Measurements from ENCODE around the gene RHD.
"Not testable (repeated sequence)": the region's sequence is repeated elsewhere in the genome, so short reads cannot be mapped to it uniquely, and the experiment has no call there.

The RHD gene

GRCh38 chr1:25272238-25272637 is at the start of gene RHD:
Gene RHD, plus strand, starts transcription at chr1:25272509. Its CDS starts 39 bp downstream, at chr1:25272548.
- DNase-seq = not testable (repeated sequence)

GRCh38 chr1:25222606-25223005 is 49.7 kb upstream of the RHD start:
- DNase-seq = no peak

GRCh38 chr1:25223471-25223870 is 48.8 kb upstream of the RHD start:
- no peak for DNase-seq

GRCh38 chr1:25232027-25232865 is 40.1 kb upstream of the RHD start, which contains the start of gene SYF2:
Gene SYF2, minus strand, starts transcription at chr1:25232502. Its CDS starts 35 bp downstream, at chr1:25232467.
- DNase-seq = peak; percentile 72 to 75

GRCh38 chr1:25232866-25233784 is 39.2 kb upstream of the RHD start:
- DNase-seq = no peak

GRCh38 chr1:25235411-25235810 is 36.9 kb upstream of the RHD start:
- DNase-seq = not testable (repeated sequence)

GRCh38 chr1:25236261-25236660 is 36.0 kb upstream of the RHD start:
- not testable (repeated sequence) for DNase-seq

- no peak for DNase-seq
Measured at GRCh38 chr1:25238046-25238445, 34.3 kb upstream of the RHD start.

GRCh38 chr1:25239681-25240541 is 32.4 kb upstream of the RHD start:
- DNase-seq = peak; percentile 85 to 87

GRCh38 chr1:25243907-25244306 is 28.4 kb upstream of the RHD start:
- no peak for DNase-seq

- no peak for DNase-seq
Measured at GRCh38 chr1:25245393-25245792, 26.9 kb upstream of the RHD start.

GRCh38 chr1:25245809-25246599 is 26.3 kb upstream of the RHD start:
- DNase-seq = no peak

- DNase-seq = no peak
Measured at GRCh38 chr1:25246600-25247023, 25.7 kb upstream of the RHD start.

GRCh38 chr1:25247024-25247828 is 25.1 kb upstream of the RHD start, which contains the start of gene RSRP1:
Gene RSRP1, minus strand, starts transcription at chr1:25247454. Its CDS starts 491 bp downstream, at chr1:25246963.
- peak; percentile 97 to 98 for DNase-seq

- peak in 1 of 2 experiments; percentile 53 for DNase-seq
Measured at GRCh38 chr1:25247829-25248754, 24.2 kb upstream of the RHD start.

GRCh38 chr1:25253911-25254310 is 18.4 kb upstream of the RHD start:
- no peak for DNase-seq

GRCh38 chr1:25255706-25256577 is 16.4 kb upstream of the RHD start:
- DNase-seq = no peak

- no peak for DNase-seq
Measured at GRCh38 chr1:25256578-25256965, 15.7 kb upstream of the RHD start.

All from NCI-H187 (cell line).